PFSK-1 (cell line): Measurements from ENCODE around the gene PRDM2.

Experiments used
- POLR2AphosphoS5 ChIP-seq: IDR thresholded peaks from 2 replicates; pipeline ENCODE4 v1.6.1; 2012; ENCODE audit warnings: low read depth, mild to moderate bottlenecking, control low read depth, low read length, moderate library complexity
- SIN3A ChIP-seq: IDR thresholded peaks from 2 replicates; pipeline ENCODE4 v1.6.1; 2012; ENCODE audit warnings: mild to moderate bottlenecking, low read length, moderate library complexity, borderline replicate concordance; ENCODE audit not compliant: insufficient read depth
- TAF1 ChIP-seq: IDR thresholded peaks from 2 replicates; pipeline ENCODE4 v1.6.1; 2012; ENCODE audit warnings: low read length, control low read depth, borderline replicate concordance; ENCODE audit not compliant: insufficient read depth
- TF ChIP-seq, protein P1 (sequence below), 2 experiments: IDR thresholded peaks; 2 replicates each; pipeline versions ENCODE4 v1.6.1 to v1.8.0; 2011 to 2012; ENCODE audit warnings: low read depth in 2 of 2, low read length in 2 of 2, control low read depth in 1 of 2, inconsistent platforms in 1 of 2, mild to moderate bottlenecking in 1 of 2, moderate library complexity in 1 of 2; ENCODE audit not compliant: insufficient read depth in 1 of 2

DNA sequence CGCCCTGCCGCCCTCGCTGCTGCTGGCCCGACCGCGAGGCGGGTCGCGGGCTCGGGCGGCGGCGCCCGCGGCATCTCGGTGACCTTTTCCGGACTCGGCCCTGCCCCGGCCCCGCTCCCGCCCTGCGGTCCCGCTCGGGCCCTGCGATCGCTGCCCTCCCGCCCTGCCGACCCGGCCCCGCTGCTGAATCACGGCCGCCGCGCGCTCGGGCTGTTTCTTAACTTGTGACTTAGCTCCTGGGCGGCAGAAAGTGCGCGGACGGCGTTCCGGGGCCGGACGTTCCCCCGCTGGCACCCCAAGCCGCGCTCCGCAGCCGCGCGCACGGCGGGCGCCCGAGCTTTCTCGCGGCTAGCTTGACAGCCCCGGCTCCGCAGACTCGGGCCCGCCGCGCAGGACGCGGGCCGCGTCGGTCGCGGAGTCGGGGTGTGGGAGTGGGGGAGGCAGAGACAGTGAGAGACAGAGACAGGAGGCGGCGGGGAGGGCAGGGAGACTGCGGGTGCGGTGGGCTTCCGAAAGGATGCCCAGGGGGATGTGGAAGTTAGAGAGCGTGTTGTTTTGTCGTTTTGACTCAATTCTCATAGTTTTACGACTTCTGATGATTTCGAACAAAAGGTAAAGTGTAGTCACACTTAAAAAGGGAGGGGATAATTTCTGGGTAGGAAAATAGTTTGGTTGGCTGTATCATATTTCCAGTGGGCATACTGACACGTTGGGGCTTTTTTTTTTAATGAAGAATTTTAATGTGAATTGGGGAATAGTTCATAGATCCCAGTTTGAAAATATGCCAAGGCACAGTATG is 49.8 kb downstream of the PRDM2 start:
- TF ChIP-seq POLR2AphosphoS5 (no peak), SIN3A (no peak), TAF1 (no peak)
- TF ChIP-seq, protein P1, sequence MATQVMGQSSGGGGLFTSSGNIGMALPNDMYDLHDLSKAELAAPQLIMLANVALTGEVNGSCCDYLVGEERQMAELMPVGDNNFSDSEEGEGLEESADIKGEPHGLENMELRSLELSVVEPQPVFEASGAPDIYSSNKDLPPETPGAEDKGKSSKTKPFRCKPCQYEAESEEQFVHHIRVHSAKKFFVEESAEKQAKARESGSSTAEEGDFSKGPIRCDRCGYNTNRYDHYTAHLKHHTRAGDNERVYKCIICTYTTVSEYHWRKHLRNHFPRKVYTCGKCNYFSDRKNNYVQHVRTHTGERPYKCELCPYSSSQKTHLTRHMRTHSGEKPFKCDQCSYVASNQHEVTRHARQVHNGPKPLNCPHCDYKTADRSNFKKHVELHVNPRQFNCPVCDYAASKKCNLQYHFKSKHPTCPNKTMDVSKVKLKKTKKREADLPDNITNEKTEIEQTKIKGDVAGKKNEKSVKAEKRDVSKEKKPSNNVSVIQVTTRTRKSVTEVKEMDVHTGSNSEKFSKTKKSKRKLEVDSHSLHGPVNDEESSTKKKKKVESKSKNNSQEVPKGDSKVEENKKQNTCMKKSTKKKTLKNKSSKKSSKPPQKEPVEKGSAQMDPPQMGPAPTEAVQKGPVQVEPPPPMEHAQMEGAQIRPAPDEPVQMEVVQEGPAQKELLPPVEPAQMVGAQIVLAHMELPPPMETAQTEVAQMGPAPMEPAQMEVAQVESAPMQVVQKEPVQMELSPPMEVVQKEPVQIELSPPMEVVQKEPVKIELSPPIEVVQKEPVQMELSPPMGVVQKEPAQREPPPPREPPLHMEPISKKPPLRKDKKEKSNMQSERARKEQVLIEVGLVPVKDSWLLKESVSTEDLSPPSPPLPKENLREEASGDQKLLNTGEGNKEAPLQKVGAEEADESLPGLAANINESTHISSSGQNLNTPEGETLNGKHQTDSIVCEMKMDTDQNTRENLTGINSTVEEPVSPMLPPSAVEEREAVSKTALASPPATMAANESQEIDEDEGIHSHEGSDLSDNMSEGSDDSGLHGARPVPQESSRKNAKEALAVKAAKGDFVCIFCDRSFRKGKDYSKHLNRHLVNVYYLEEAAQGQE (IDR thresholded peaks at IDR 0.05; ENCODE audit: insufficient read depth in 1 of 2, low read depth in 2 of 2, low read length in 2 of 2): no peak
